Fibroblast of mammary gland (primary cell): ENCODE results near the gene PSEN2.

Source experiments
- DNase-seq: peaks from one replicate; pipeline ENCODE4 v3.0.0-alpha.2; 2010; ENCODE audit warnings: low read depth
- H3K4me3 ChIP-seq: 2 replicates; pipeline ENCODE4 v1.5.1; 2011; ENCODE audit warnings: low read depth, mild to moderate bottlenecking, low read length, moderate library complexity; ENCODE audit not compliant: control insufficient read depth
- TF ChIP-seq, protein P1 (sequence below): conservative IDR thresholded peaks from 2 replicates; pipeline ENCODE4 v1.5.1; 2011; ENCODE audit warnings: low read depth, low read length, inconsistent platforms; ENCODE audit not compliant: control insufficient read depth, insufficient read depth

Gene PSEN2

DNA sequence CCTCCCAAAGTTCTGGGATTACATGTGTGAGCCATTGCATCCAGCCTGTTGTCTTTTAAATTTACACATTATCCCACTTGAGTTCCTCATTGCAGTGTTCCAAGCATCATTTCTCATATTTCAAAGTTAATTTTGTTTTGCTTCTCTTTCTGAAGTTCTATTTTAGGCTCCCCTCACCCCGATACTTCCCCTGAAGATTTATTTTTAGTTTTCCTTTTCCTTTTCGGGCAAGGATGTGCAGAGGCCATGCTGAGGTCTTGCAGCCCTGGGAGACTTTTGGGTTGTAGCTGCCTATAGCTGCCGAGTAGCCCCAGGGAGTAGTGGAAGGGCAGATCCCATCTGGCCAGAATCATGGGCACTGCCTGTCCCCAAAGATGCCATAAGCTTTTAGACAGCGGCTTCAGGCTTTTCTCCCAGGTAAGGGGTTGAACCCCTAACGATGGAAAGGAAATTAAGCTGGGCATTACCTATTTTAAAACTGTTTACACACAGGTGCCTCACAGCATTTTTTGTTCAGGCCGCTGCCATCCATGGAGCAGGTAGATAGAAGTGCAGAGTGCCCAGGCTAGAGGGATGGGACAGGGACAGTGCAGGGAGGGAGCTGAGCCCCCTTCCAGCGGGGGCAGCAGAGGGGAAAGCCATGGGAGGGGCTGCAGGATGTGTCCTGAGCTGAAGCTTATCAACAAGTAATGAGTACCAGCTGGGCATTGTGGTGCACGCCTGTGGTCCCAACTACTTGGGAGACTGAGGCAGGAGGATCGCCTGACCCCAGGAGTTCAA is 15.9 kb downstream of the PSEN2 start:
- TF ChIP-seq, protein P1, sequence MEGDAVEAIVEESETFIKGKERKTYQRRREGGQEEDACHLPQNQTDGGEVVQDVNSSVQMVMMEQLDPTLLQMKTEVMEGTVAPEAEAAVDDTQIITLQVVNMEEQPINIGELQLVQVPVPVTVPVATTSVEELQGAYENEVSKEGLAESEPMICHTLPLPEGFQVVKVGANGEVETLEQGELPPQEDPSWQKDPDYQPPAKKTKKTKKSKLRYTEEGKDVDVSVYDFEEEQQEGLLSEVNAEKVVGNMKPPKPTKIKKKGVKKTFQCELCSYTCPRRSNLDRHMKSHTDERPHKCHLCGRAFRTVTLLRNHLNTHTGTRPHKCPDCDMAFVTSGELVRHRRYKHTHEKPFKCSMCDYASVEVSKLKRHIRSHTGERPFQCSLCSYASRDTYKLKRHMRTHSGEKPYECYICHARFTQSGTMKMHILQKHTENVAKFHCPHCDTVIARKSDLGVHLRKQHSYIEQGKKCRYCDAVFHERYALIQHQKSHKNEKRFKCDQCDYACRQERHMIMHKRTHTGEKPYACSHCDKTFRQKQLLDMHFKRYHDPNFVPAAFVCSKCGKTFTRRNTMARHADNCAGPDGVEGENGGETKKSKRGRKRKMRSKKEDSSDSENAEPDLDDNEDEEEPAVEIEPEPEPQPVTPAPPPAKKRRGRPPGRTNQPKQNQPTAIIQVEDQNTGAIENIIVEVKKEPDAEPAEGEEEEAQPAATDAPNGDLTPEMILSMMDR: no peak
- DNase-seq: no peak
- H3K4me3 ChIP-seq: no peak overlapping the region

DNA sequence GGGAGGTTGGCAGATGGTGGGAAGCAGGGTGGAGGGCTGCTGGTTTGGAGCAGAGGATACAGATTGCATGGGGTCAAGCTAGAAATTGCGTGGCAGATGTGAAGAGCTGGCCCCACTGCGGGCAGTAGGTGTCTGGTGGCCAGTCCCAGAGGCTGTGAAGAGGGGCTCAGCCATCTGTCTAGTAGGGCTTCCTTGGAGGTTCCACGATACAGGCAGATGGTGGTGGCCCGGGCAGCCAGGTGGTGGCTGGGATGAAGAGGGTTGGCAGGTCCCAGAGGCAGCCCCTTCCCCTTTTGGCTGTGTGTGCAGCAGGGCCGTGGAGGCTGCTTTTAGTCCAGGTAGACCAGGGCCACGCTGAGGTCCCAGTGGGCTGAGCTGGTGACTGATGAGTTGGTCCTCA is 16.6 kb downstream of the PSEN2 start:
- TF ChIP-seq, protein P1: no peak

DNA sequence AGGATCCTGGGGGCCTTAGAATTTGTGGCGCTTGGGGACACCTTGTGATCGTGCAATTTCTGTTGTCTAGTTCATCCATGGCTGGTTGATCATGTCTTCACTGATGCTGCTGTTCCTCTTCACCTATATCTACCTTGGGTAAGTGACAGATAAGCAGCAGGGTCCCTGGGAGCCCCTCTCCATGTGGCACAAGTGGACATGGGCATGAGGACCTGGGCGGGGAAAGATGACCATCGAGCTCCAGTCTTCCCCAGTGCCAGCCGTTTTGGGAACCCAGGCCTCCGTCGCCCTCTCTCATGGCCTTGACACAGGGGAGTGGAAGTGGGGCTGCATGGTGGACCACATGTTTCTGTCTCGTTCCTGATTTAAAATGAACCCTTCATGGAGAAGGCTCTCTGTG is 17.6 kb downstream of the PSEN2 start:
- TF ChIP-seq, protein P1: no peak
- no peak for DNase-seq
- H3K4me3 ChIP-seq: no peak overlapping the region

More for the DNA sequence above, 16.6 kb downstream of the PSEN2 start:
- no peak overlapping the region for H3K4me3 ChIP-seq
- DNase-seq: no peak

DNA sequence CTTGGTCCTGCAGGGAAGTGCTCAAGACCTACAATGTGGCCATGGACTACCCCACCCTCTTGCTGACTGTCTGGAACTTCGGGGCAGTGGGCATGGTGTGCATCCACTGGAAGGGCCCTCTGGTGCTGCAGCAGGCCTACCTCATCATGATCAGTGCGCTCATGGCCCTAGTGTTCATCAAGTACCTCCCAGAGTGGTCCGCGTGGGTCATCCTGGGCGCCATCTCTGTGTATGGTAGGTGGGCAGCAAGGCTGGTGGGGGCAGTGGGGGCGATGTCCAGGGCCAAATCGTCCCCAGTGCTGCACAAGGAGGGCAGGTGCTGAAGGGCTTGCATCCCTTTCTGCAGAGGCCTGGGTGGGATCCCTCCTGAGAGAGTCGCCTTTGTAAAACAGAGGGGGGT is 18.4 kb downstream of the PSEN2 start:
- TF ChIP-seq, protein P1: no peak
- no peak overlapping the region for H3K4me3 ChIP-seq
- DNase-seq: no peak

DNA sequence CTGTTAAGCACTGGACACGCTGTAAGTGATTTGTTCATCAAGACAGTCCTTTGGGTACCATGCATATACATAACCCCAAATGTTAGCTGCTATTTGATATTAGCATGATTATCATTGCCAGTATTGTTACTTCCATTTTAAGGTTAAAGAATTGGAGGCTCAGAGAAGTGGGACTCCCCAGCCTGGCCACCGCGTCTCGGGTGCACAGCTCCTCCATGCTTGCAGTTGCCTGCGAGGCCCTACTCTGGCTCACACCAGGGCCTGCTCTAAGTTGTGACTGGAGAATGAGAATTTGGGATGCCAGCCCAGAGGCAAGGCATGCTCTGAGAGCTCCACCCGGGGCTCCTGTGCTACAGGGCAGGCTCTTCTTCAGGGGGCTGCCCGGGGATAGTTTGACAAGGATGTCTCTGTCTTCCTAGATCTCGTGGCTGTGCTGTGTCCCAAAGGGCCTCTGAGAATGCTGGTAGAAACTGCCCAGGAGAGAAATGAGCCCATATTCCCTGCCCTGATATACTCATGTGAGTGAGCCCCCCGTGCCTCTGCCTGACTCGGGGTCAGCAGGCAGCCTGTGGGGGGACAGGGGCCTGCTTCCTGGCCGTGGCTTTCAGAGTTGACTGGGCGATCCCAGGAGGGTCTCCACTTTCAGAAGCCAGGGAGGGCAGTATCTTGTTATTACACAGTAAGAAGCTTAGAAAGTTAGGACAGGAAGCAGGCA is 19.4 kb downstream of the PSEN2 start:
- TF ChIP-seq, protein P1: no peak
- no peak overlapping the region for H3K4me3 ChIP-seq
- no peak for DNase-seq

DNA sequence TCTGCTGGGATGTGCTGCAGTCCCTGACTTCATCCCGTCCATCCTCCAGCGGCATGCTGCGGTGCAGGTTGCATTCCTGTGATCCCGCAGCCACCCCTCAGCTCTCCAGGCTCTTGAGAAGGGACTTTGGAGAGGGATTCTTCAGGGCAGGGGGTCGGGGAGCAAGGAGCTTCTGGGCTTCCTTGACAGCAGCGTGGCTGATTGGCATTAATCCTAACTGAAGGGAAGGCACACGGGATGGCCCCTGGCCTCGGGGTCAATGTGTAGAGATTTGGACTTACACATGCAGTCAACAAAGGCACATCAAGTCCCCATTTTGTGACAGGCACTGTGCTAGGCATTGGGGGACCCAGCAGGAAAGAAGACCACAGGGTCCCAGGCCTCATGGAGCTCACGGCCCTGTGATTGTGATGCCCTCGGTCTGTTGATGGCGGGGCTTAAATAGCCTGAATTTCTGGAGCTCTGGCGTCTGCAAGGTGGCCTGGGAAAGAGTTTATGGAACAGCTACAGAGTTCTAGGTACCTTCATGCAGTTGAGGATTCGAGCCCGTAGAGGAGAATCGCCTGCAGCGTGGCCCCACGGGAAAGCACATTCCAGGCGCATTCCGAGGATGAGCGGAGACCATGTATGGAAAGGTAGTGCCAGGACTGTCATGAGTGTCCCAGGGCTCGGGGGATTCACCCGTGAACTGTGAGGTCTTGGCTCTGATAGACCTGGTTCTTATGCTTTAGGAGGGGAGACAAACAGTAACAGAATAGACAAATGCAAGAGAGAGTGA is 20.1 kb downstream of the PSEN2 start:
- TF ChIP-seq, protein P1: no peak
- H3K4me3 ChIP-seq: no peak overlapping the region
- DNase-seq: no peak
